Measurements from ENCODE around the gene CAPZA1. TPM values are rescaled to one million over a fixed set of nuclear protein-coding genes. Genes with fewer than 3 reads are reported as not detected.

Gene CAPZA1
- total RNA-seq, 2 experiments from 2014 or later, result 254 to 303 TPM

DNA sequence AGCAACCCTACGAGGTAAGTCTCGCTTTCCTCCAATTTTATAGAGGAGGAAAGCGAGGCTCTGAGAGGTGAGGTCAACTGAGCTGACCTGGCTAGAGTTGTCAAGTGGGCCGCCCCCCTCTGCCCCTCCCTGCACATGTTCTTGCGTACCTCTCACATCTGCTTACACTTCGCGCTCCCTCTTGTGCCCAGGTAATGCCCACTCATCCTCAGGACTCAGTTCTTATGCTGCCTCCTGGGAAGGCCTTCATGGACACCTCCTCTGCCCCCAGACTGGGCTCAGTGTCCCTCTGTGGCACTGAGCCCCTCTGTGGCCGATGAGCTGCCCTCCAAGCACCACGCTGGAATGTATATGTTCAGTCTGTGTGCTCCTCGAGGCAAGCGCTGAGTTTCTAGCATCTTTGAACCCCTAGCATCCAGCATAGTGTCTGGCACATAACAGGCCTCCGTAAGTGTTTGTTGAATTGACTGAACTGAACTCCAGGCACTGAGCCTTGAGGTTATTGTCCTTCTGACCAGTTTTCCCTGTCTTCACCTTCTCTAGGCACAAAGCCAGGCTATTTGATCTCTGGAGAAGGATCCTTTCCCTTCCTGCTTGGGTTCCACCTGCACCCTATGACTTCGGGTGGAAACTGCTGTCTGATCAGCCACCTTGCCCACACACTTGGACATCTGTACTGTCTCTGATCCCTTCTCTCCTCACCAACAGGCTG lies 68.3 kb downstream of the CAPZA1 start:
- no peak for DNase-seq
- ChIA-PET POLR2A (no interaction called here), CTCF (interaction anchor here (0.6 to 0.8 kb wide), 2 partner anchors 11 to 352 kb away, joined by 3 to 5 read pairs; no protein-coding TSS in a partner anchor)
- H3K9me3 Mint-ChIP-seq, result no peaks in the 10 kb centered on the region
- H3K27me3 Mint-ChIP-seq, result no peaks in the 10 kb centered on the region
- peak overlapping the region; percentile 28 for H3K27ac Mint-ChIP-seq
- H3K36me3 Mint-ChIP-seq (ENCODE audit: low read depth), result peaks cover 17% of the 10 kb centered on the region
- peaks cover 7% of the 10 kb centered on the region for H3K4me1 Mint-ChIP-seq
- no peak overlapping the region for H3K4me3 Mint-ChIP-seq

- ChIA-PET POLR2A (no interaction called here), CTCF (interaction anchor here (0.8 to 1.3 kb wide), 3 partner anchors 10 to 19 kb away, joined by 3 read pairs; partner anchors contain the start of gene MOV10)
- no peak overlapping the region for H3K27ac Mint-ChIP-seq
Observed at GRCh38 chr1:112688781-112689193, 69.2 kb downstream of the CAPZA1 start.

DNA sequence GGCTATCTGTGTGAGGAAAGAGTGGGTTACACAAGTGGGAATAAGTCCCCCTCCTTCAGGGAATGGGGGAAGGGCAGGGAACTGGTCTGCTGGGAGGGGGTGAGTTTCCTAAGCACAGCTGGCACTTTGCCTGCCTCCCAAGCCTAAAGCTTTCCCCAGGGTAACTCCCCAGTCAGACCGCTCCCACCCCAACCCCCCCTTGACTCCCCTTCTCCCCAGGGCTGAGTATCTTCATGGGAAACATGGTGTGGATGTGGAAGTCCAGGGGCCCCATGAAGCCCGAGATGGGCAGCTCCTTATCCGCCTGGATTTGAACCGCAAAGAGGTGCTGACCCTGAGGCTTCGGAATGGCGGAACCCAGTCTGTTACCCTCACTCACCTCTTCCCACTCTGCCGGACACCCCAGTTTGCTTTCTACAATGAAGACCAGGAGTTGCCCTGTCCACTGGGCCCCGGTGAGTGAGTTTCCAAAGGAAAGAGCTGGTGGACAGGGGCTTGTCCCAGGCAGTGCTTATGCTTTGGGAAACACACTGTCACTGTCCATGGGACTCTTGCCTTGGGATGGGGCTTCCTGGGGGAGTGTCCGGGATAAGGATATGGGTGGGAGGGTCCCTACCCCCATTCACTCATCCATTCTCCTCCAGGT lies 69.7 kb downstream of the CAPZA1 start:
- Mint-ChIP-seq H3K9me3 (no peaks in the 10 kb centered on the region), H3K4me1 (peaks cover 7% of the 10 kb centered on the region), H3K4me3 (no peak overlapping the region), H3K27ac (no peak overlapping the region), H3K27me3 (no peaks in the 10 kb centered on the region), H3K36me3 (ENCODE audit: low read depth) (peaks cover 17% of the 10 kb centered on the region)
- ChIA-PET CTCF (interaction anchor here (0.9 to 1.3 kb wide), 2 partner anchors 14 to 19 kb away, joined by 3 read pairs; partner anchors contain the start of gene MOV10), POLR2A (no interaction called here)
- DNase-seq, result no peak

More at GRCh38 chr1:112688781-112689193, 69.2 kb downstream of the CAPZA1 start:
- no peak overlapping the region for H3K4me3 Mint-ChIP-seq
- no peaks in the 10 kb centered on the region for H3K9me3 Mint-ChIP-seq
- DNase-seq, result no peak
- H3K36me3 Mint-ChIP-seq (ENCODE audit: low read depth), result peaks cover 17% of the 10 kb centered on the region
- H3K4me1 Mint-ChIP-seq, result peaks cover 7% of the 10 kb centered on the region
- no peaks in the 10 kb centered on the region for H3K27me3 Mint-ChIP-seq

DNA sequence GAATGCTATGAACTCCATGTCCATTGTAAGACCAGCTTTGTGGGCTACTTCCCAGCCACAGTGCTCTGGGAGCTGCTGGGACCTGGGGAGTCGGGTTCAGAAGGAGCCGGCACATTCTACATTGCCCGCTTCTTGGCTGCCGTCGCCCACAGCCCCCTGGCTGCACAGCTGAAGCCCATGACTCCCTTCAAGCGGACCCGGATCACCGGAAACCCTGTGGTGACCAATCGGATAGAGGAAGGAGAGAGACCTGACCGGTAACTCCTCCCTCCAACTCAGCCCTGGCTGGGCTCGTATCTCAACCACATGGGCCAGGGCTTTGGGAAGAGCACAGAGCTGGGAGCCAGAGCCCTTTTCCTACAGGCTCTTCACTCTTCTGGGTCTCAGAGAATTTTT lies 70.2 kb downstream of the CAPZA1 start:
- POLR2A ChIA-PET, result no interaction called here
- Mint-ChIP-seq H3K36me3 (ENCODE audit: low read depth) (peaks cover 20% of the 10 kb centered on the region), H3K27ac (no peak overlapping the region), H3K9me3 (no peaks in the 10 kb centered on the region), H3K27me3 (no peaks in the 10 kb centered on the region), H3K4me3 (no peak overlapping the region), H3K4me1 (peaks cover 7% of the 10 kb centered on the region)
- CTCF ChIA-PET, result interaction anchor here (1.3 kb wide), 1 partner anchor 15 kb away, joined by 3 read pairs; the partner anchor contains the start of gene MOV10
- DNase-seq, result no peak

GRCh38 chr1:112692681-112693080 lies 73.0 kb downstream of the CAPZA1 start:
- no peak for DNase-seq
- ChIA-PET CTCF (interaction anchor here (0.6 kb wide), 1 partner anchor 94 kb away, joined by 4 read pairs; no protein-coding TSS in a partner anchor), POLR2A (no interaction called here)
- Mint-ChIP-seq H3K4me1 (no peaks in the 10 kb centered on the region), H3K27ac (no peak overlapping the region), H3K27me3 (no peaks in the 10 kb centered on the region), H3K9me3 (no peaks in the 10 kb centered on the region), H3K36me3 (ENCODE audit: low read depth) (peaks cover 34% of the 10 kb centered on the region), H3K4me3 (no peak overlapping the region)

DNA sequence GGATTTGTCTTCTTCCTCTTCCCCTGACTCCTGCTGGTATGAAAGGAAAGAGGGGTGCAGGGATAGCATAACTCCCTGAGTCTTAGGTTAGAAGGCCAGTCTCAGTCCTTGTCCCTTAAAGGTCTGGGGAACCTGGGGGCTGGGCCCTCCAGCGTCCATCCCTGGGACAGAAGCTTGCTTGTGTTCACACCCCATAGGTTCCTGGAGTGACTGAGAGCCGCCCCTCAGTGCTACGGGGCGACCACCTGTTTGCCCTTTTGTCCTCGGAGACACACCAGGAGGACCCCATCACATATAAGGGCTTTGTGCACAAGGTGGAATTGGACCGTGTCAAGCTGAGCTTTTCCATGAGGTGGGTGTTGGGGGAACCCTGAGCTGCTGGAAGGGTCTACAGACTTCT lies 74.2 kb downstream of the CAPZA1 start:
- no peak for DNase-seq
- POLR2A ChIA-PET, result no interaction called here

DNA sequence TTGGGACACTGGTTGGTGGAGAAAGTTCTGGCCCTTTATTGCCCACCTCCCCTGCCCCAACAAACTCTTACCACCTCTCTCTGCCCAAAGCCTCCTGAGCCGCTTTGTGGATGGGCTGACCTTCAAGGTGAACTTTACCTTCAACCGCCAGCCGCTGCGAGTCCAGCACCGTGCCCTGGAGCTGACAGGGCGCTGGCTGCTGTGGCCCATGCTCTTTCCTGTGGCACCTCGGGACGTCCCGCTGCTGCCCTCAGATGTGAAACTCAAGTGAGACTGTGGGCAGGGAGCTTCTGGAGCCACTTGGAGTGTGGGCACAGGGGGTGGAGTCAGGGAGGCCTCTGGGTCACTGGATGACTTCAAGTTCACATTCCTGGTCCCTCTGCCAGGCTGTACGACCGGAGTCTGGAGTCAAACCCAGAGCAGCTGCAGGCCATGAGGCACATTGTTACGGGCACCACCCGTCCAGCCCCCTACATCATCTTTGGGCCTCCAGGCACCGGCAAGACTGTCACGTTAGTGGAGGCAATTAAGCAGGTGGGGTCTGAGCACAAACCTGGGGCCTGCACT lies 74.8 kb downstream of the CAPZA1 start:
- Mint-ChIP-seq H3K27ac (no peak overlapping the region), H3K36me3 (ENCODE audit: low read depth) (peaks cover 33% of the 10 kb centered on the region), H3K9me3 (no peaks in the 10 kb centered on the region), H3K4me3 (no peak overlapping the region), H3K27me3 (no peaks in the 10 kb centered on the region), H3K4me1 (peaks cover 3% of the 10 kb centered on the region)
- DNase-seq, result no peak
- ChIA-PET CTCF (interaction anchor here (0.9 kb wide), 1 partner anchor 15 kb away, joined by 3 read pairs; no protein-coding TSS in a partner anchor), POLR2A (no interaction called here)

More for the DNA sequence above, 74.2 kb downstream of the CAPZA1 start:
- H3K9me3 Mint-ChIP-seq, result no peaks in the 10 kb centered on the region
- no peak overlapping the region for H3K27ac Mint-ChIP-seq
- CTCF ChIA-PET, result interaction anchor here (0.9 kb wide), 1 partner anchor 15 kb away, joined by 3 read pairs; no protein-coding TSS in a partner anchor
- H3K4me1 Mint-ChIP-seq, result no peaks in the 10 kb centered on the region
- peaks cover 34% of the 10 kb centered on the region for H3K36me3 Mint-ChIP-seq (ENCODE audit: low read depth)
- no peak overlapping the region for H3K4me3 Mint-ChIP-seq
- no peaks in the 10 kb centered on the region for H3K27me3 Mint-ChIP-seq

DNA sequence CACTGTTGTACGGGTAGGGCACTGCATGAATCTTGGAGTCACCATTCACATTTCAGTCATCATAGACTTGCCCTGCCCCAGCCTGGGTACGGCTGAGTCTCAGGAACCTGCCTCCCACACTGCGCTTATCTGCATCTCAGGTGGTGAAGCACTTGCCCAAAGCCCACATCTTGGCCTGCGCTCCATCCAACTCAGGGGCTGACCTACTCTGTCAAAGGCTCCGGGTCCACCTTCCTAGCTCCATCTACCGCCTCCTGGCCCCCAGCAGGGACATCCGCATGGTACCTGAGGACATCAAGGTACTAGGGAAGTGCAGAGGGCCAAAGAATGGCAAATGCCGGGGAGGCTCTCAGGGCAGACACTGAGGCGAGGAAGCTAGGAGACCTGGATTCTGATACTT lies 75.6 kb downstream of the CAPZA1 start:
- no peaks in the 10 kb centered on the region for H3K9me3 Mint-ChIP-seq
- peaks cover 41% of the 10 kb centered on the region for H3K36me3 Mint-ChIP-seq (ENCODE audit: low read depth)
- DNase-seq, result no peak
- no peak overlapping the region for H3K4me3 Mint-ChIP-seq
- H3K27me3 Mint-ChIP-seq, result no peaks in the 10 kb centered on the region
- peaks cover 11% of the 10 kb centered on the region for H3K4me1 Mint-ChIP-seq
- ChIA-PET POLR2A (no interaction called here), CTCF (no interaction called here)
- no peak overlapping the region for H3K27ac Mint-ChIP-seq

GRCh38 chr1:112696578-112697314 lies 77.1 kb downstream of the CAPZA1 start:
- CTCF ChIA-PET, result interaction anchor here (0.6 to 1.2 kb wide), 2 partner anchors 22 to 34 kb away, joined by 3 read pairs; partner anchors contain the start of gene MOV10
- peaks cover 43% of the 10 kb centered on the region for H3K36me3 Mint-ChIP-seq (ENCODE audit: low read depth)
- no peak overlapping the region for H3K4me3 Mint-ChIP-seq
- H3K4me1 Mint-ChIP-seq, result peaks cover 26% of the 10 kb centered on the region
- H3K9me3 Mint-ChIP-seq, result no peaks in the 10 kb centered on the region
- no peak for DNase-seq
- POLR2A ChIA-PET, result no interaction called here
- H3K27ac Mint-ChIP-seq, result no peak overlapping the region
- H3K27me3 Mint-ChIP-seq, result no peaks in the 10 kb centered on the region

- Mint-ChIP-seq H3K27ac (no peak overlapping the region), H3K27me3 (no peaks in the 10 kb centered on the region), H3K36me3 (ENCODE audit: low read depth) (peaks cover 44% of the 10 kb centered on the region), H3K4me1 (peaks cover 35% of the 10 kb centered on the region), H3K9me3 (no peaks in the 10 kb centered on the region), H3K4me3 (no peak overlapping the region)
- DNase-seq, result no peak
- POLR2A ChIA-PET, result no interaction called here
- CTCF ChIA-PET, result interaction anchor here (1.2 kb wide), 1 partner anchor 23 kb away, joined by 3 read pairs; the partner anchor contains the start of gene MOV10
Observed at GRCh38 chr1:112697781-112698201, 78.2 kb downstream of the CAPZA1 start.

- peak overlapping the region; percentile 19 for H3K27ac Mint-ChIP-seq
- no peaks in the 10 kb centered on the region for H3K9me3 Mint-ChIP-seq
- peaks cover 42% of the 10 kb centered on the region for H3K36me3 Mint-ChIP-seq (ENCODE audit: low read depth)
- POLR2A ChIA-PET, result no interaction called here
- CTCF ChIA-PET, result interaction anchor here (0.7 to 2.5 kb wide), 5 partner anchors 10 to 24 kb away, joined by 3 to 10 read pairs (median 3); partner anchors contain the start of gene MOV10
- H3K4me3 Mint-ChIP-seq, result no peak overlapping the region
- DNase-seq, result no peak
- peaks cover 38% of the 10 kb centered on the region for H3K4me1 Mint-ChIP-seq
- H3K27me3 Mint-ChIP-seq, result no peaks in the 10 kb centered on the region
Observed at GRCh38 chr1:112698366-112699310, 79.0 kb downstream of the CAPZA1 start.
